GM15510 (cell line): ENCODE measurements around the gene ITGB1.

ENCODE experiments used
- POLR2A ChIP-seq: IDR thresholded peaks from 3 replicates; pipeline ENCODE4 v1.6.1; 2011; ENCODE audit warnings: borderline replicate concordance; ENCODE audit not compliant: insufficient read length; ENCODE audit errors: extremely low read depth

Gene ITGB1

GRCh38 chr10:32981760-32982159, 23.7 kb upstream of the ITGB1 start:
- no peak for TF ChIP-seq POLR2A

GRCh38 chr10:32980558-32981468, 22.8 kb upstream of the ITGB1 start:
- peak; percentile 32 for TF ChIP-seq POLR2A

- TF ChIP-seq POLR2A = no peak
Observed at GRCh38 chr10:32980242-32980557, 22.2 kb upstream of the ITGB1 start.

GRCh38 chr10:32979041-32979440, 21.0 kb upstream of the ITGB1 start:
- TF ChIP-seq POLR2A = no peak

GRCh38 chr10:32976338-32976737, 18.3 kb upstream of the ITGB1 start:
- TF ChIP-seq POLR2A = no peak

- TF ChIP-seq POLR2A = no peak
Observed at GRCh38 chr10:32972929-32973328, 14.9 kb upstream of the ITGB1 start.

- no peak for TF ChIP-seq POLR2A
Observed at GRCh38 chr10:32972460-32972859, 14.4 kb upstream of the ITGB1 start.

- no peak for TF ChIP-seq POLR2A
Observed at GRCh38 chr10:32971536-32972091, 13.6 kb upstream of the ITGB1 start.

GRCh38 chr10:32970910-32971309, 12.9 kb upstream of the ITGB1 start:
- no peak for TF ChIP-seq POLR2A

GRCh38 chr10:32964270-32964669, 6.2 kb upstream of the ITGB1 start:
- no peak for TF ChIP-seq POLR2A

GRCh38 chr10:32963096-32963495, 5.1 kb upstream of the ITGB1 start:
- TF ChIP-seq POLR2A = no peak

GRCh38 chr10:32962521-32962920, 4.5 kb upstream of the ITGB1 start:
- no peak for TF ChIP-seq POLR2A

GRCh38 chr10:32961895-32962369, 3.9 kb upstream of the ITGB1 start:
- TF ChIP-seq POLR2A = no peak

GRCh38 chr10:32961343-32961894, 3.4 kb upstream of the ITGB1 start:
- no peak for TF ChIP-seq POLR2A

- no peak for TF ChIP-seq POLR2A
Observed at GRCh38 chr10:32960022-32960421, 2.0 kb upstream of the ITGB1 start.
